GM19035 (cell line): Measurements from ENCODE around the gene AMER3.
"Not testable (repeated sequence)": the region's sequence is repeated elsewhere in the genome, so short reads cannot be mapped to it uniquely, and the experiment has no call there.

ENCODE experiments used
- ATAC-seq: cut with Tn5 transposase; IDR thresholded peaks from one replicate; pipeline ENCODE4 v1.9.1; 2021; ENCODE audit not compliant: unreplicated experiment

Gene AMER3, protein sequence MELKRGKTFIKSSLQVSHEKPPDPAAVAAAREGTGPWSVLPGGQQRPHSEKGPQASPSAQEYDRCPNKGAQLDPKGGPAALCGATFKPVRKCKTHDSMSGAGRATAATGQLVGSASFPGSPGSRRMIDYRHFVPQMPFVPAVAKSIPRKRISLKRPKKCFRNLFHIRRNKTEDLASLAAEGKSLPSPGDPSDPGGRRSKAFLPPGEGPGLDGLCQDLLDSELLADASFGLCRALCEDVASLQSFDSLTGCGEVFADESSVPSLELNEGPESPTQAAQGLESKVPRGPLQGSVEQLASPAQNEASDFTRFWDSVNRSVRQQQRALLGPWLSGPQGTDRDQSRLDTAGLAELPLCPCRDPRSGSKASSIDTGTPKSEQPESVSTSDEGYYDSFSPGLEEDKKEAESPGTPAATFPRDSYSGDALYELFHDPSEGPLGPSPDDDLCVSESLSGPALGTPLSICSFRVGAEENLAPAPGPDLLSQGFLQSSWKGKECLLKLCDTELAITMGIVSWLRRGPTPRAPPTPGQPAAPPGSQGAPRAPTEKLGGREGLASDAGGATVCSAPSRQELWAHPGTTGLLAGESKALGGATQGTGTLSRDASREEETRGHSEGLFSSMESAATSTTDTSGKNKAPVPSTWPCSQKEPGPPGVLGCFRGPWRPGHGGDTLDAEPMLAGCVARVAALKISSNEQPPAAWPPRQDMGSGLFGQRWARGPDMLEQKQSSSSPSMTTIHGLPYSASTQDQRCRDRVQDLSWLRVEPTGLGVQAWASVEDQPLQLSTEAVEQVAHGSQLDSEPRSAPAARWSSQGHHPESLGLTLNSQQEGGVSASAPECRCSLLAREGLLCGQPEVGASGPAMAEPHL

DNA sequence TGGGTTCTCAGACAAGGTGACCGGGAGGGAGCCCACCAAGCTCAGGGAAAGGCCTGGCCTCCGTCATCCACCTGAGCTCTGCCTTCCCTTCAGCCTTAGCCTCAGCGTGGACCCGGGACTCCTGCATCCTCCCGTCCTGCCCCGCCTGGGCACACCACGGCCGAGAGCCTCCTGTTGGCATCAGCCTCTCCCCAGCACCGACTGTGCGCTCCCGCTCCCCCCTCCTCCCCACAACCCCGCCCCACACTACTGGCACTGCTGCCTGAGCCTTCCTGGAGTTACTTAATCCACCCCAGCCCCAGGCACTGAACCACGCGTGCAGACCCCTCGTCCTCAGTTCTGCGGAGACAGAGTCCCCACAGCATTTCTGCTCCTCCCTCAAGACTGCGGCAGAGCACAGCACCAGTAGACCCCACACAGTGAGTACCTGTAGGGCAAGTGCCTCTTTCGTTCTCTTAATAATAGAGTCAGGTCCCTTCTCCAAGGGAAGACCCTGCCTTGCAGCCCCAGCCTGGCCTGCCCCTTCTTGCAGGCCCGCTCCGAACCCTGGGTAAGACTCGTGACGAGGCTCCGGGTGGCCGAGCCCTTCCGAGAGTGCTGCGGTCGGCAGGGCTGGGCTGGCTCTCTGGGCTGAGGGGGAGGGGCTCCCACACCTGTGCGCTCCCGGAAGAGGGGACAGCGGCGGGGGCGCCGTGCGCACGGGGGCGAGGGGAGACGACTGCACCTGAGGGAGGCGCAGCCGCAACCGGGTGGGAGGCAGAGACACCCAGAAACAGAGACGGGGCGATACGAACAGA lies at the start of gene AMER3:
TSS of gene AMER3 (plus strand) at position 285 of the 797 bp plus-strand sequence. CDS start 6,533 bp downstream, outside the sequence.
- no peak for ATAC-seq

DNA sequence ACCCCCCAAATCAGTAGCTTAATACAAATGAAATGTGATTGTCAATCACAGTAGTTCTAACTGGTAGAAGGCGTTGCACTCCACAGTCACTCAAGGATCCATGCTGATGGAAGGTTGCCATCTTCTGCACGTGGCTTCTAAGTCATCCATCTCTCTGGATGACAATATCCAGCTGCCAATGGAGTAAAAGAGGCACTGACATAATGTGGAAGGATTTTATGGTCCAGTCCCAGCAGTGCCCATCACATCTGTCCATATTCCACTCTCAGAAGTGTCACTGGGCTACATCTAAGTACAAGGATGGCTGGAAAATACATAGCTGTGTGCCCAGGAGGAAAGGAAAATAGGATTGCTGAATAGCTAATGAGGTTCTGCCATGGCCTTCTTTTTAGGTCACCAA lies 40.5 kb upstream of the AMER3 start:
- not testable (repeated sequence) for ATAC-seq

DNA sequence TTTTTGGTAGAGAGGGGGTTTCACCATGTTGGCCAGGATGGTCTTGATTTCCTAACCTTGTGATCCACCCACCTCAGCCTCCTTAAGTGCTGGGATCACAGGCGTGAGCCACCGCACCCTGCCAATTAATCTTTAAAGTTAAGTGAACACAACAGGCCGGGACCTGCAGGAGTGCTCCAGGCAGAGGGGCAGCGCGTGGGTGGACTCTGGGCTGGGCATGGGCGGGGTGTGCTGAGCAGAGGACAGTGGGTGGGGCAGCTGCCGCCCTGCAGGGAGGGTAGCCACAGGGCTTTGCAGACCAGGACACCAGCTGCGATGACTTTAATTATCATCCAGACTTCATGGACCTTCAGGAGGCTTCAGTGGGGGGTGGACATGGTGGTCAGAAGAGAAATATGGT lies 35.3 kb upstream of the AMER3 start:
- no peak for ATAC-seq

DNA sequence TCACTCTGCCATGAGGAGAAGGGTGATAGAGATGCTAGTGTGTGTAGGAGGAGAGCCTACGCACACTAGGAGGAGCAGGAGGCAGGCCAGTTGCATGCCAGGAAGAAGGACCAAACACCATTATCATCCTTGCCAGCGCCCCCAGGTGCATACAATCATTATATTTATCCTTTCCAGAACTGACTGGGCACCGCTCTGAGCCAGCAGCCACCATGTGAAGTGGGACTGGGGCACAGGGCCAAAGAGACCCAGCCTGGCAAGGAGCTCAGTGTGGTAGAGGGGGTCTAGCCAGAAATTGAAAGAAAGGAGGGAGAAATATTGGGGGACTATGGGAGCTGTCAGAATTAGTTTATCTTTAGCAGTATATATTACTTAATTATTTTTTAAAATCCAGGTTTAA lies 34.8 kb upstream of the AMER3 start:
- ATAC-seq = no peak

DNA sequence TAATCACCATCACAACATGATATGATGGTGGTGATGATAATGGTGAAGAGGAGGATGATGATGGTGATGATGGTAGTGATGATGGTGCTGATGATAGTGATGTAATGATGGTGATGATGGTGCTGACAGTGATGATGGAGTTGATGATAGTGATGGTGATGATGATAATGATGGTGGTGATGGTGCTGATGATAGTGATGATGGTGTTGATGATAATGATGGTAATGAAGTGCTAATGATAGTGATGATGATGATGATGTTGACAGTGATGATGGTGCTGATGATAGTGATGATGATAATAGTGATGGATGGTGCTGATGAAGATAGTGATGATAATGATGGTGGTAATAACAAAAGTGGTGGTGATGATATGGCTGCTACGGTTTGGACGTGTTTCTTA lies 30.9 kb upstream of the AMER3 start:
- no peak for ATAC-seq

DNA sequence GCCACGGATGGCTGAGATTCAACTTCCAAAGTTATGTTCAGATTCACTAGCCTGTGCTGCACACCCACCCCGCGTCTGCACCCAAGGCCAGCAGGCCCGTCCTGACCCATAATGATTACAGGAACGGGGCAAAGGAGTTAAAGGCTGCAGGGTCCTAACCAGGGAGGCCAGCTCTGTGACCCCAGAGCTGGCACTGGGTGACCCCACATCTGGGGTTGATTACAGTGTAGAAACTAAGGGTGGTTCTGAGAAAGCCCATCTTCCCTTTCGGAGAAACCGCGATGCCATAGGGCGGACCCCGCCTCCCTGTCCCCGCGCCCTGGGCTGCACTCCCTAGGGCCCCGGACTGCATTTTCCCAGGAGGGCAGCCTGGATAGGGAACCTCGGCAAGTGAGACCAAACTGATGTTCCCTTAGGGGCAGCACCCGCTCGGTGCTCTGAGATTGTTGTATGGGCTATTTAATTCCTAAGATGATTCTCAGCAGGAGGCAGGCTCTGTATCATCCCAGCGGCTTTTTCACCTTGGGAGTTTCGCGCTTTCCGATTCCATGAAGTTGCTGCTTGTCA lies 28.6 kb upstream of the AMER3 start:
- no peak for ATAC-seq

DNA sequence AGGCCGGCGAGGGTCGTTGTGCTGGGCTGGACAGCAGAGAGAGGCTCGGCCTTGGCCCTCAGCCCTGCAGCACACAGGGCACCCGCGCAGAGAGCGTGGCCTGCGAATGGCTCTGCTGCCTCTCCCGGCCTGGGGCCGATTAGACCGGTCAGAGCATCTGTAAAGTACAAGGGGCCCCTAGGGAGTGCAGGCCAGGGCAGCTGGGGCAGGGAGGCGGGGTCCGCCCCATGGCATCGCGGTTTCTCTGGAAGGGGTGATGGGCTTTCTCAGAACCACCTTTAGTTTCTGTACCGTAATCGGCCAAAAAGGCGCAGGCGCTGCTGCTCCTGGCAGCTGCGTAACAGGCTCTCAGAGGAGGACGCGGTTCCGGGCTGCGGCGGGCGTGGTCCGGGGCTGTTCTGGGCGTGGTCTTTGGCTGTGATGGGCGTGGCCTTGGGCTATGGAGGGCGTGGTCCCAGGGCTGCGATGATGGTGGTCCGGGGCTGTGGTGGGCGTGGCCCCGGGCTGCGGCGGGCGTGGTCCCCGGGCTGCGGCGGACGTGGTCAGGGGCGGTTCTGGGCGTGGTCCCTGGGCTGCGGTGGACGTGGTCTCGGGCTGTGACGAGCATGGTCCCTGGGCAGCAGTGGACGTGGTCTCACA lies 27.9 kb upstream of the AMER3 start:
- peak; percentile 97 for ATAC-seq

DNA sequence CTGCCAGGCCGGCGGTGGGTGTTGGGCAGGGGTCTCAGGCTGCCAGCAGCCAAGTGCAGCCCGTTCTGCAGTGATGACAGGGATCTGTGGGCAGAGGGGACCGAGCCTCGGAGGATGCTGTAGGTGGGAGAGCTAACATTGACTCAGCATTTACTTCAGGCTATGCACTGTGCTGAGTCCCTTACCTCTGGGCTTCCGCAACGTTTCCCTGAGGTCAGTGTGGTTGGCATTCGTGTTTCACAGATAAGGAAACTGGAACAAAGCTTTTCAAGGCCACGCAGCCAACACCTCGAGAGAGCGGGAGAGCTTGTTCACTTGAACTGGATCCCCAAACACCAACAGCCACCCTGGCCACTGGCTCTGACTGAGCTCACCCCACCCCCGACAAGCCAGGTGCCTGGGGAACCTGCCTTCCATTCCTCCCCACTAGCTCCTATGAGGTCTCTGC lies 27.3 kb upstream of the AMER3 start:
- peak; percentile 11 for ATAC-seq

DNA sequence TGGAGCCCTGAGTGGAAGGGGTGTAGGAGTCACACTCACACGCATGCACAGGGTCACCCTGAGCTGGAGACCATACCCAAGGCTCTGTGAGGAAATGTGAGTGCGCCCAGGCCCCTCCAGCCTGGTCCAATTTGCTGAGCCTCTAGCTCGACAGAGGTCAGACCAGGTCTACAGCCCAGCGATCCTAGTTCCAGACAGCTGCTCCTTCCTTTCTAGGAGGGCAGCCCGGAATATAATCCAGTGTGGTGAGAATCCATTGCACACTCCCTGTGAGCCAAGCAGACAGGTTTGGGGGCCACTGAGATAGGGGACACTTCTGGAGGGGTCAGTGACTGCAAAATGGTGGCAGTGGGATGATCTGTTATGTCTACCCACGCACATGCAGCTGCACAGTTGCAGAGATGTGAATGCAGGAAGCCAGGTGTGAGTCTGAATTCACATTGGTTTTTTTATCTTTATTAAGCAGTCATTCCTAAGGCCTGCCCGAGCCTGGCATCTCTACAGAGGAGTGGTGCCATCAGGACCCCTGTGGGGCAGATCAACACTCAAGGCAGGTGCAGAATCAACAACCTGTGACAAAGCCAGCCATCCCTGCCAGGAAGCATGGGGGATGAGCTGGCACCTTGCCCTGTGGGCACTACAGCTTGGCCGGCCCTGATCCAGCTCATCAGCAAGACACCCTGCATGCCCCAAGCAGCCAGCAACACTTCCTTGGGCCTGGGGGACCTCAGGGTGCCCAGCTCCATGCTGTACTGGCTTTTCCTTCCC lies 26.6 kb upstream of the AMER3 start, which contains the start of gene GPR148:
TSS of gene GPR148 (plus strand) at position 522 of the 768 bp plus-strand sequence. CDS start at position 604, 82 bp downstream.
- no peak for ATAC-seq

DNA sequence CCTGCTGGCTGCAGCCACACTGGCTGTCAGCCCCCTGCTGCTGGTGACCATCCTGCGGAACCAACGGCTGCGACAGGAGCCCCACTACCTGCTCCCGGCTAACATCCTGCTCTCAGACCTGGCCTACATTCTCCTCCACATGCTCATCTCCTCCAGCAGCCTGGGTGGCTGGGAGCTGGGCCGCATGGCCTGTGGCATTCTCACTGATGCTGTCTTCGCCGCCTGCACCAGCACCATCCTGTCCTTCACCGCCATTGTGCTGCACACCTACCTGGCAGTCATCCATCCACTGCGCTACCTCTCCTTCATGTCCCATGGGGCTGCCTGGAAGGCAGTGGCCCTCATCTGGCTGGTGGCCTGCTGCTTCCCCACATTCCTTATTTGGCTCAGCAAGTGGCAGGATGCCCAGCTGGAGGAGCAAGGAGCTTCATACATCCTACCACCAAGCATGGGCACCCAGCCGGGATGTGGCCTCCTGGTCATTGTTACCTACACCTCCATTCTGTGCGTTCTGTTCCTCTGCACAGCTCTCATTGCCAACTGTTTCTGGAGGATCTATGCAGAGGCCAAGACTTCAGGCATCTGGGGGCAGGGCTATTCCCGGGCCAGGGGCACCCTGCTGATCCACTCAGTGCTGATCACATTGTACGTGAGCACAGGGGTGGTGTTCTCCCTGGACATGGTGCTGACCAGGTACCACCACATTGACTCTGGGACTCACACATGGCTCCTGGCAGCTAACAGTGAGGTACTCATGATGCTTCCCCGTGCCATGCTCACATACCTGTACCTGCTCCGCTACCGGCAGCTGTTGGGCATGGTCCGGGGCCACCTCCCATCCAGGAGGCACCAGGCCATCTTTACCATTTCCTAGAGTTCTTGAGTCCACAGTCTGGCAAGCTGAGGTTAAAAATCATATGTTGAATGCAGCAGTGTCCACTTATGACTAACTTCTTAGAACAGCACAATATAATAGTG lies 25.7 kb upstream of the AMER3 start:
- no peak for ATAC-seq

DNA sequence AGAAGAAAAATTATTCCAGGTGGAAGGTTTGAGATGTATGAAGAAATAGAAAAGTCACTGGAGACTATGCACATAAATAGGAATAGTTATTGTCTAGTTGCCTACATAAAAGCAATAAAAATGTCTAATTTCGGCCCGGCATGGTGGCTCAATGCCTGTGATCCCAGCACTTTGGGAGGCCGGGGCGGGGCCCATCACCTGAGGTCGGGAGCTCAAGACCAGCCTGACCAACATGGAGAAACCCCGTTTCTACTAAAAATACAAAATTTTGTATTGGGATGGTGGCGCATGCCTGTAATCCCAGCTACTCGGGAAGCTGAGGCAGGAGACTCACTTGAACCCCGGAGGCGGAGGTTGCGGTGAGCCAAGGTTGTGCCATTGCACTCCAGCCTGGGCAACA lies 23.1 kb upstream of the AMER3 start:
- ATAC-seq = not testable (repeated sequence)

DNA sequence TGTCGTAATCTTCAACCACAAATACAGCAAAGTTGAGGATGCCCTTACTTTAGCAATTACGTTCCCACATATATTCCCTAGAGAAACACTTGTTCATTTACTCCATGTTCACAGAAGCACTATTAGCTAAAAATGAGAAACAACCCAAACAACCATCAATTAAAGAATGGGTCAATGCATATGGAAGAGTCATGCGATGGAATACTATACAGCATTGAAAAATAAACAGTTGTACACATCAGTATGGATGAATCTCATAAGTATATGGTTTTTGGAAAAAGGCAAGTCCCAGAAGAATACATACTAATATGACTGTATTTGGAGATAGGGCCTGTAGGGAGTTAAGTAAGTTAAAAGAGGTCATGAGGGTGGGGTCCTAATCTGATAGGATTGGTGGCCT lies 20.1 kb upstream of the AMER3 start:
- ATAC-seq = no peak

DNA sequence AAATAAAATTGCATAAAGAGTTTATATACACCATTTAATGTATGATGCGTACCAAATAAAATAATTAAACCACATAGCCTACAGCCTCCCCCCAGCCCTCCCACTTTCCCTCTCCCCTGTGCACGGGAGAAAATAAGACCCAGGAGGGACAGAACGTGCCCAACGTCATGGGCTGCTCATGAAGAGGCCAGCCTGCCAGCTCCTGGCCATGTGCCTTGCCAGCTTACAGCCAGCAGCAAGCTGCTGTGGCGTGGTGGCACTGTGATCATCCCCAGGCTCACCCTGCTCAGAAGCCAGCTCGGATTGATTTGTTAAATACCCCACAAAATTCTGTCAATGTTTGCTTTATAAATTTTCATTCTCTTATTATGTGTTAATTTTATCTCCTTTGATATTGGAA lies 18.9 kb upstream of the AMER3 start:
- ATAC-seq = no peak

DNA sequence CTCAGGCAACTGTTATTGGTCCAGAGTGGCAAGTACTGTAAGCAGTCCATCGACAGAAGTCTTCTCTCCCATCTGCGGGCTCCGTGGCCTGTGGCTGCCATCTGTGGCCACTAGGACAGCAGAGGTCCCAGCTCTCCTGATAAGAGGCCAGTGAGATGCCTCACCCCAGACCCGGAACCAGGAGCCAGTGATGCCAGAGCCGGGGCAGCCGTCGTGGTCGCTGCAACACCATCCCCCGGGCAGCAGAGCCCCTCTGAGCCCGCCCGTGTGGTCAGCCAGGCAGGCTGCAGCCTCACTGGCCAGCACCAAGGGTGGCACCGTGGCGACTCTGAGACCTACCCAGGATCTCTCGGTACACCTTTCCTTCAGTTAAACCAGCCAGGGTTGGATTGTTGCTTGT lies 17.7 kb upstream of the AMER3 start:
- no peak for ATAC-seq

DNA sequence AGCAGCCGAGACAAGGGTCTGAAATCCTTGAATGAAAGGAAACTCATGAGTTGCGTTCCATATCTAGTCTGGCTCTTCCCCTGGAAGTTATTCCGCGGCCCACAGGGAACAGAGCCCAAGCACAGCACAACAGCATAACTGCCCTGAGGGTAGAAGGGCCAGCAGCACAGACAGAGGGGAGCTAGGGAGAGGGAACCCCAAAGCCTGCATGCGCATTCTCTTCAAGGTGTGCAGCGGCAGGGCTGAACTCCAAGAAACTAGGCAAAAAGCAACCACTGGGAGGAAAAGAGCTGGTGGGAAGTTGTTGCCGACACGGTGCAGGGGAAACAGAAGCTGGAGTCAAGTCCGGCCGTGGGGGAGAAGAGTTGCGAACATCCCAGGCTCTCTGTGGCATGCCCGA lies 14.7 kb upstream of the AMER3 start:
- no peak for ATAC-seq

DNA sequence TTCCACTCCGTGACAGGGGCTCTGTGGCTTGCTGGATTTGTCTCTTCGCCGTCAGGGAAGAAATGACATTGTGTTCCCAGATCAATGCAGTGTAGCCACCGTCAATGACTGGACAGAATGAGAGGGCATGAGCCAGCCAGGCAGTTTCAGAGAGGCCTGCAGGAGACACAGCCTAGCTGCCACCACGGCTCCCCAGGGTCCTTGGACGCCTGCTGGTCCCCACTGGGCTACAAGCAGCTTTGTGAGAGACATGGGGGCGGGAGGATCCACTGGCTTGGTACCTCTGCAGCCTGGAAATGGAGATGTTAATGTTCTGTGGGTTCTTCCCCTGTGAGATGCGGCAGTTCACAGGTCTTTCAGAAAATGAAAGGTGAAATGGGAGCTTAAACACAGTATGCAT lies 12.1 kb upstream of the AMER3 start:
- no peak for ATAC-seq

DNA sequence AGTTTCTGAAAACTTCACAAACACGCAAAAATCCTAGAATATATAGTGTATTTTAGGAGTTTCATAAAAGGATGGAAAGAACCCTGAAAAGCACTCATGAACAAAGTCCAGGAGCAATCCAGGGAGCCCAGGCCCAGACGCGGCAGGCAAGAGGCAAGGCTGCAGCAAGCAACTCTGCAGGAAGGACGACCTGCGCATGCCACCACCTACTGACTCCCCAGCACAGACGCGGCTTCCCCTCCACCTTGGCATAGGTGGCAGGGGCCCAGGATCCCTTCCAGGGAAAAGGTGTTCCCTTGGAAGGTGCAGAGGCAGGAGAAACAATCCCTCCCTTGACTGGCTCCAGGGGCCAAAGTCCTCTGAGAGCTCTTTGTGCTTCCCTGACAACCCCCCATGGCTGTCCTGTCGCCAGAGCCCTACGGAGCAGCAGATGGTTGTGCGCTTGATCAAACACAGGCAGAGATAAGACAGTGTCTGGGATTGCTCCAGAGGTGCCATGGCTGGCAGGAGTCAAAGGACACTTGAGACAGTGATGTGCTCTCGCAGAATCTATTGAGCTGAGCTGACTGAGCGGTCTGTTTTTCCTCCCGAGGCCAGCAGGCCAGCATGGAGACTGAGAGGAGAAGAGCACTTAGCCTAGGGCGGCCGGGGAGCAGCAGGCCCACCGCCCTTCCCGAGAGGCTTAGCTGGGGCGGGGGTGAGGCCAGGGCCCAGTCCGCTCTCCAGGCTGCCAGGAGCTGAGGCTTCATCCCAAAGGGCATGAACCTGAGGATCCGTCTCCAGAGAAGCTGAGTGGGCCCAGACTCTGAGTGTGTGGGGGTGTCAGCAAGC lies 10.8 kb upstream of the AMER3 start:
- ATAC-seq = no peak
